Body of pancreas (tissue), 4 donors: ENCODE results near the gene FBLN1. TPM values are rescaled to one million over a fixed set of nuclear protein-coding genes. Genes with fewer than 3 reads are reported as not detected.
A peak's percentile ranks its signal among the peaks of the same experiment; 100 is the strongest.
"Not testable (repeated sequence)": the region's sequence is repeated elsewhere in the genome, so short reads cannot be mapped to it uniquely, and the experiment has no call there.

ENCODE experiments used
- ATAC-seq: fragments of 150-250 bp; one replicate; pipeline ENCODE4 v1.9.1; 2016
- DNase-seq, 4 donors: peaks; one replicate each; pipeline ENCODE4 v3.0.0-alpha.2; 2019
- H3K27ac ChIP-seq, 4 donors: fragments of 200-600 bp; sonication (generic); 1 replicate in 3 of 4; 2 replicates in 1 of 4; pipeline versions ENCODE4 v1.5.1 to v1.6.1; 2016 to 2019; ENCODE audit warnings: mild to moderate bottlenecking in 1 of 4, mixed read lengths in 1 of 4, moderate library complexity in 1 of 4
- H3K27me3 ChIP-seq, 2 donors: fragments of 200-600 bp; sonication (generic); one replicate each; pipeline ENCODE4 v1.6.0; 2016; ENCODE audit warnings: mild to moderate bottlenecking in 1 of 2
- H3K36me3 ChIP-seq, 2 donors: fragments of 200-600 bp; sonication (generic); replicated peaks in 1 of 2; 2 replicates each; pipeline ENCODE4 v1.5.1; 2016; ENCODE audit warnings: low read depth in 2 of 2; ENCODE audit not compliant: insufficient read depth in 1 of 2
- H3K4me1 ChIP-seq: fragments of 200-600 bp; sonication (generic); one replicate; pipeline ENCODE4 v1.6.0; 2016
- H3K4me3 ChIP-seq, 2 donors: fragments of 200-600 bp; sonication (generic); 1 replicate in 1 of 2; 2 replicates in 1 of 2; pipeline ENCODE4 v1.5.1; 2016 to 2019
- H3K9me3 ChIP-seq, 3 donors: fragments of 200-600 bp; sonication (generic); 1 replicate in 2 of 3; 2 replicates in 1 of 3; pipeline ENCODE4 v1.5.1; 2016
- POLR2A ChIP-seq, 3 donors: fragments of 450-650 bp; IDR thresholded peaks; one replicate each; pipeline ENCODE4 v1.6.1; 2016; ENCODE audit warnings: antibody characterized with exemption in 3 of 3, mild to moderate bottlenecking in 2 of 3
- WGBS, 2 donors: methylation state at CpG; one replicate each; pipeline ENCODE4 v1.1.5; 2017; 5-methylcytosine and 5-hydroxymethylcytosine counted together
- intact Hi-C: fragments of 100-400 bp; cut with DNase I; formaldehyde crosslinking; loops from one replicate; pipeline ENCODE4 v1.15.1; 2023
- total RNA-seq, 2 donors: library from RNA; depleted of rRNA; stranded (reverse); fragments of >200 nt; gene quantifications; one replicate each; pipeline ENCODE4 v1.1.0, GENCODE V29; 2016
- TF ChIP-seq, protein P1 (sequence below), 7 experiments: fragments of 450-650 bp in 4 of 7; fragments of 200-600 bp in 3 of 7; sonication (generic) in 3 of 7; IDR thresholded peaks; one replicate each; pipeline ENCODE4 v1.5.1; 2016 to 2019; ENCODE audit warnings: antibody characterized with exemption in 7 of 7

FBLN1 gene
- total RNA-seq, 2 donors from 2014 or later: 97.0 to 119 TPM

DNA sequence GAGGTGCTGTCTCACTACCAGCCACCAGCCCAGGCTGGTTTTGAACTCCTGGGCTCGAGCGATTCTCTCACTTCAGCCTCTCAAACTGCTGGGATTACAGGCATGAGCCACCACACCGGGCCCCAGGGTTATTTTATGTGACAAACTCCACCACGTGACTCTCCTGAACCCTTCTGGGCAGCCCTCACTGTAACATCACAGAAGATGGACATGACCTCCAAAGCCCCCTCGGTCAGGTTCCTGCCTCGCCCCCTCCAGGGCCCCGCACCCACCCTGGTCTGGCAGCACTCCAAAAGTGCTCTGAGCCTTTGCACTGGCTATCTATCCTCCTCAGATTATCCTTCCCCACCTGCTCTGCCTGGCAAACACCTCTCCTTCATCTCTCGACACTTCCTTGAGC lies 45.9 kb upstream of the FBLN1 start:
- no peak for DNase-seq
- no peak for TF ChIP-seq POLR2A (IDR thresholded peaks at IDR 0.05)
- TF ChIP-seq, protein P1, sequence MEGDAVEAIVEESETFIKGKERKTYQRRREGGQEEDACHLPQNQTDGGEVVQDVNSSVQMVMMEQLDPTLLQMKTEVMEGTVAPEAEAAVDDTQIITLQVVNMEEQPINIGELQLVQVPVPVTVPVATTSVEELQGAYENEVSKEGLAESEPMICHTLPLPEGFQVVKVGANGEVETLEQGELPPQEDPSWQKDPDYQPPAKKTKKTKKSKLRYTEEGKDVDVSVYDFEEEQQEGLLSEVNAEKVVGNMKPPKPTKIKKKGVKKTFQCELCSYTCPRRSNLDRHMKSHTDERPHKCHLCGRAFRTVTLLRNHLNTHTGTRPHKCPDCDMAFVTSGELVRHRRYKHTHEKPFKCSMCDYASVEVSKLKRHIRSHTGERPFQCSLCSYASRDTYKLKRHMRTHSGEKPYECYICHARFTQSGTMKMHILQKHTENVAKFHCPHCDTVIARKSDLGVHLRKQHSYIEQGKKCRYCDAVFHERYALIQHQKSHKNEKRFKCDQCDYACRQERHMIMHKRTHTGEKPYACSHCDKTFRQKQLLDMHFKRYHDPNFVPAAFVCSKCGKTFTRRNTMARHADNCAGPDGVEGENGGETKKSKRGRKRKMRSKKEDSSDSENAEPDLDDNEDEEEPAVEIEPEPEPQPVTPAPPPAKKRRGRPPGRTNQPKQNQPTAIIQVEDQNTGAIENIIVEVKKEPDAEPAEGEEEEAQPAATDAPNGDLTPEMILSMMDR (IDR thresholded peaks at IDR 0.05): no peak
- Histone ChIP-seq H3K4me3 (no peak overlapping the region), H3K9me3 (no peaks in the 10 kb centered on the region), H3K36me3 (no peaks in the 10 kb centered on the region), H3K27me3 (no peaks in the 10 kb centered on the region), H3K4me1 (no peaks in the 10 kb centered on the region), H3K27ac (no peak overlapping the region)
- no peak for ATAC-seq
- 73 to 76% methylated on average over 8 of the region's 8 CpGs for WGBS, 2 donors
- intact Hi-C loops: no loop called here

DNA sequence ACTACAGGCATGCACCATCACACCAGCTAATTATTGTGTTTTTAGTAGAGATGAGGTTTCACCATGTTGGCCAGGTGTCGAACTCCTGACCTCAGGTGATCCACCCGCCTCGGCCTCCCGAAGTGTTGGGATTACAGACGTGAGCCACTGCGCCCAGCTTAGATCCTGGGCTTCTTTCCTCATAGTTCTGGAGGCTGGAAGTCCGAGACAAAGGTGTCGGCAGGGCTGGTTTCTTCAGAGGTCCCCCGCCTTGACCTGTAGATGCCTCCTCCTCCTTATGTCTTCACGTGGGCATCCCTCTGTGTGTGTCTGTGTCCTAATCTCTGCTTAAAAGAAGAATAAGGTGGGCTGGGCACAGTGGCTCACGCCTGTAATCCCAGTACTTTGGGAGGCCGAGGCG lies 44.2 kb upstream of the FBLN1 start:
- intact Hi-C loops: no loop called here
- no peak overlapping the region for H3K4me3 ChIP-seq
- H3K27me3 ChIP-seq: no peaks in the 10 kb centered on the region
- DNase-seq (no peak), ATAC-seq (no peak)
- TF ChIP-seq POLR2A (IDR thresholded peaks at IDR 0.05): no peak
- H3K27ac ChIP-seq: no peak overlapping the region
- no peaks in the 10 kb centered on the region for H3K36me3 ChIP-seq
- WGBS, 2 donors: 88 to 91% methylated on average over 10 to 13 of the region's 13 CpGs
- no peaks in the 10 kb centered on the region for H3K4me1 ChIP-seq
- H3K9me3 ChIP-seq: no peaks in the 10 kb centered on the region

DNA sequence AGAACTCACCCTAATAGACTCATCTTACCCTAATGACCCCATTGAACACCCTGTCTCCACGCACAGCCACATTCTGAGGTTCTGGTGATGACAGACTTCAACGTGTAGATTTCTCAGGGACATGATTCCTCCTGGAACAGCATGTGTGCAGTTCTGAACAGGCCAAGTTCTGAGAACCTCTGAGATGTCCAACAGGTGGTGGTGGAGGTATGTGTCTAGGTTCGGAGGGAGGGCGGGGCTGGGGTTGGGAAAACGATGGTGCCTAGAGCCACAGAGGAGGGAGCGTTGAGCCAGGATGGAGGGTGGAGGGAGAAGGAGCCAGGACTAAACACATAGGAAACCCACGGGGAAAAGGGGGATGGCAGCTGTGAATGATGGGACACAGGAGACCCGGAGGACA lies 43.4 kb upstream of the FBLN1 start:
- intact Hi-C loops: no loop called here

DNA sequence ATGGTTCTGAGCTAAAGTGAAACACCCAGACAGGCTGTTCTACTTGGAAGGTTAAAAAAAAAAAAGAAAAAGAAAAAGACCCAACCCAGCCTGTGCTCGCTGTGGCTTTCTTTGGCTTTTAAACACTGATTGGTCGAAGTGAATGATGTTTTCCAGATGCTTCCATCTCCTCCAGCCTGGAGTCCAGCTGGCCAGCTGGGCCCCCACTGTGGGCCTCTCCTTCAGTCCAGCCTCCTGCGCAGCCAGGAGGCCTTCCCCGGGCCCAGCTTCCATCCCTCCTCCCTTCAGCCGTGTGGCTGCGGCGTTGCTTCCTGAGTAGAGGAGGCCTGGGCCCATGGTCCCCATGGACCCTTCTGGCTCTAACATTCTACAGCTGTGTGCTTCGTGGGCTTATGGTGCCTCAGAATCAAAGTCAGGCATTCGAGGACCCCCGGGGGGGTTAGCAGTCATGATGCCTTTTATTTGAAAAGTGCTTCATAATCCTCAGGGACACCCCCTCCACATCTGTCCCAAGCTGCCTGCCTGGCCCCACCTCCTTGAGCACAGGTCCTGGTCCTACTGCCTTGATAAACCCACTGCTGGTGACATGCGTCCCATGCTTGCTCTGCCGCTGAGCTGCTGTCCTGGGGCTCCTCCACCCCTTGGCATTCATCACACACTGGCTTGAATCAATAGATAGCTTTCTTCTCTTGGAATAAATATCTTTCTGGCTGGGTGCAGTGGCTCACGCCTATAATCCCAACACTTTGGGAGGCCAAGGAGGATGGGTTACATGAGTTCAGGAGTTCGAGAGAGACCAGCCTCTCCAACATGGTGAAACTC lies 42.2 kb upstream of the FBLN1 start:
- 65 to 74% methylated on average over 10 to 14 of the region's 14 CpGs for WGBS, 2 donors
- Histone ChIP-seq H3K27me3 (no peaks in the 10 kb centered on the region), H3K27ac (peak overlapping the region in 1 of 4 donors; percentile 18), H3K4me3 (no peak overlapping the region), H3K4me1 (no peaks in the 10 kb centered on the region), H3K9me3 (no peaks in the 10 kb centered on the region), H3K36me3 (no peaks in the 10 kb centered on the region)
- TF ChIP-seq, protein P1 (IDR thresholded peaks at IDR 0.05): no peak
- TF ChIP-seq POLR2A (IDR thresholded peaks at IDR 0.05): no peak
- peak; percentile 70 for ATAC-seq
- intact Hi-C loops: no loop called here
- peak in 3 of 4 donors; percentile 21 to 40 (median 26) for DNase-seq

More for the DNA sequence above, 43.4 kb upstream of the FBLN1 start:
- TF ChIP-seq POLR2A (IDR thresholded peaks at IDR 0.05): no peak
- TF ChIP-seq, protein P1 (IDR thresholded peaks at IDR 0.05): no peak
- DNase-seq (no peak), ATAC-seq (no peak)
- 77 to 78% methylated on average over 8 of the region's 8 CpGs for WGBS, 2 donors
- H3K9me3 ChIP-seq: no peaks in the 10 kb centered on the region
- no peaks in the 10 kb centered on the region for H3K4me1 ChIP-seq
- no peaks in the 10 kb centered on the region for H3K36me3 ChIP-seq
- no peak overlapping the region for H3K4me3 ChIP-seq
- no peaks in the 10 kb centered on the region for H3K27me3 ChIP-seq
- H3K27ac ChIP-seq: no peak overlapping the region

DNA sequence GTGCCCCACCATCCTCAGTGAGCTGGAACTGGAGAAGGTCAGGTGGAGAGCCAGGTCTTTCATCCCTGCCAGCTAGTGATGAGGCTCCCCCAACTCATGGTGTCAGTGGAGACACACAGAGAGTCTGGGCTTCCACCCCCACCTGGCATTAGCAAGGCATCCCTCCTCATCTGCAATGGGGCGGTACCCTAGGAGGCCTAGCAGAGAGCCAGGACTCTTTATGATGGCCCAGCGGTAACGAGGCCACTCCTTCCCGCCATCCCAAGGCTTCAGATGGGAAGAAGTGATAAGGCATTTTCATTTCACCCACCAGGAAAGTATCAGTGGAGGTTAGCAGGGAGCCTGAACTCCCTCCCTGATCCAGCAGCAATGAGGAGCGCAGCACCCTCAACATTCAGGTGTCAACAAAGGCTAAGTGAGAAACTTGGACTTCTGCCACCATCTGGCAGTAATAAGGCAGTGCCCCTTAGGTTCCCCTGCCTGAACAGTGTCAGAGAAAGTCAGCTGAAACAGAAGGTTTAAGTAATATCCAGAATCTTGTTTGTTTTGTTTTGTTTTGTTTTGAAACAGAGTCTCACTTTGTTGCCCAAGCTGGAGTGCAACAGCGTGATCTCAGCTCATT lies 40.5 kb upstream of the FBLN1 start:
- no peak for TF ChIP-seq POLR2A (IDR thresholded peaks at IDR 0.05)
- TF ChIP-seq, protein P1 (IDR thresholded peaks at IDR 0.05): no peak
- H3K4me1 ChIP-seq: no peaks in the 10 kb centered on the region
- no peaks in the 10 kb centered on the region for H3K9me3 ChIP-seq
- DNase-seq: no peak
- no peak for ATAC-seq
- H3K4me3 ChIP-seq: no peak overlapping the region
- intact Hi-C loops: no loop called here
- no peaks in the 10 kb centered on the region for H3K27me3 ChIP-seq
- WGBS, 2 donors: 83 to 95% methylated on average over 5 to 6 of the region's 6 CpGs
- no peak overlapping the region for H3K27ac ChIP-seq
- H3K36me3 ChIP-seq: no peaks in the 10 kb centered on the region

DNA sequence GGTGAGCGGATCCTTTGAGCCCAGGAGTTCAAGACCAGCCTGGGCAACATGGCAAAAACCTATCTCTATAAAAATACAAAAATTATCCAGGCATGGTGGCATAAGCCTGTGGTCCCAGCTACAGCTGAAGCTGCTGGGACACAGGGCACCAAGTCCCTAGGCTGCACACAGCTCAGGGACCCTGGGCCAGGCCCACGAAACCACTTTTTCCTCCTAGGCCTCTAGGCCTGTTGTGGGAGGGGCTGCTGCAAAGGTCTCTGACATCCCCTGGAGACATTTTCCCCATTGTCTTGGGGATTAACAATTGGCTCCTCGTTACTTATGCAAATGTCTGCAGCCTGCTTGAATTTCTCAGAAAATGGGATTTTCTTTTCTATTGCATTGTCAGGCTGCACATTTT lies 39.0 kb upstream of the FBLN1 start:
- DNase-seq, intact Hi-C loops, H3K27ac ChIP-seq, H3K9me3 ChIP-seq, H3K4me1 ChIP-seq, ATAC-seq, H3K36me3 ChIP-seq, H3K27me3 ChIP-seq, H3K4me3 ChIP-seq: not testable (repeated sequence)
- 90 to 94% methylated on average over 3 of the region's 3 CpGs for WGBS, 2 donors
